ENCODE data around the gene CDH11. TPM values are rescaled to one million over a fixed set of nuclear protein-coding genes. Genes with fewer than 3 reads are reported as not detected.

Gene CDH11
- total RNA-seq, 1 donor from 2014 or later: 45.2 TPM

- DNase-seq (ENCODE audit: extremely low spot score in 2 of 2): no peak
Observed at GRCh38 chr16:65068151-65068740, 53.6 kb downstream of the CDH11 start.

GRCh38 chr16:65066651-65067050 is 55.2 kb downstream of the CDH11 start:
- peaks cover 22% of the 10 kb centered on the region for H3K4me1 ChIP-seq
- H3K36me3 ChIP-seq: no peaks in the 10 kb centered on the region
- no peak overlapping the region for H3K4me3 ChIP-seq
- no peaks in the 10 kb centered on the region for H3K27me3 ChIP-seq
- intact Hi-C loops (cut with DNase I): no loop called here
- DNase-seq (ENCODE audit: extremely low spot score in 2 of 2): no peak
- TF ChIP-seq POLR2AphosphoS5 (IDR thresholded peaks at IDR 0.05; ENCODE audit: insufficient read depth in 1 of 2, low read depth in 1 of 2): no peak
- TF ChIP-seq CTCF (IDR thresholded peaks at IDR 0.05): no peak
- TF ChIP-seq POLR2A (IDR thresholded peaks at IDR 0.05): no peak
- no peak overlapping the region for H3K27ac ChIP-seq
- no peaks in the 10 kb centered on the region for H3K9me3 ChIP-seq

More at GRCh38 chr16:65068151-65068740, 53.6 kb downstream of the CDH11 start:
- Histone ChIP-seq H3K36me3 (no peaks in the 10 kb centered on the region), H3K4me1 (peaks cover 31% of the 10 kb centered on the region), H3K9me3 (no peaks in the 10 kb centered on the region), H3K27ac (no peak overlapping the region), H3K4me3 (no peak overlapping the region), H3K27me3 (no peaks in the 10 kb centered on the region)
- TF ChIP-seq CTCF (IDR thresholded peaks at IDR 0.05): no peak
- intact Hi-C loops (cut with DNase I): no loop called here

DNA sequence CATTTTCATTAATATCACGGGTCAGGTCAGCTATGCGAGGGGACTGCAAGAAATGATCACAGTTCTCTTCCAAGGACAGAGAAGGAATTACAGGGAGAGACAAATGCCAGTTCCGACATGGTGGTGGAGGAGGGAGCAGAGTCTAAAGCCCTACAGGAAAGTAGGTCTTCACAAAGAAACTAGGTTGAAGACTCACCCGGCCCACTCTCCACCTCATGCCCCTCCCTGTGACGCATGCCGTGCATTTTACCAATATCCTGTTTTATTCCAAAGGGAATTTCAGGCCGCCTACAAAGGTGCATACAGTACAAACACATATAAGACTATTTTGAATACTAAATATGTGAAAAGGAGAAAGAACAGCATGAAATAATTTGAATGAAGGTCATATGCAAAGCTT is 56.8 kb downstream of the CDH11 start:
- no peak for DNase-seq (ENCODE audit: extremely low spot score in 2 of 2)
- H3K4me1 ChIP-seq: peaks cover 6% of the 10 kb centered on the region
- no peak overlapping the region for H3K4me3 ChIP-seq
- H3K9me3 ChIP-seq: no peaks in the 10 kb centered on the region
- no peaks in the 10 kb centered on the region for H3K36me3 ChIP-seq
- no peak overlapping the region for H3K27ac ChIP-seq
- intact Hi-C loops (cut with DNase I): no loop called here
- TF ChIP-seq CTCF (IDR thresholded peaks at IDR 0.05) (no peak), POLR2AphosphoS5 (IDR thresholded peaks at IDR 0.05; ENCODE audit: insufficient read depth in 1 of 2, low read depth in 1 of 2) (no peak), POLR2A (IDR thresholded peaks at IDR 0.05) (no peak)
- no peaks in the 10 kb centered on the region for H3K27me3 ChIP-seq

DNA sequence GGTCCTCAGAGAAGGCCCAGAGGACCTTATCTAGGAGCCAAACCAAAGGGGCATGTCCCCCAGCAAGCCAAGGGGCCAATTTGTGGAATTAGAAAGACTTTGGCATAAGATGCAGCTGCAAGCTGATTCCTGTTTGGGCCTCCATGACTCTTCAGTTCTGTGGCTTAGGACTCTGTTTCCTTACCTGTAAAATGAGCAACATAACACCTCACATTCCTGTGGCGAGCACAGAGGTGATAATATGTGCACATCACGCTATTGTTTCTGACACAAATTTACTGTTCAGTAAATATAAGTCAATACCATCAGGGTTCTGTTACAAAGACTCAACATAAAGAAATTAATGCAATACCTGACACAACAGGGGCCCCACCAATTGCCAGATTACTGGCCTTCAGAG is 57.7 kb downstream of the CDH11 start:
- DNase-seq (ENCODE audit: extremely low spot score in 2 of 2): no peak
- intact Hi-C loops (cut with DNase I): no loop called here
- Histone ChIP-seq H3K4me1 (no peaks in the 10 kb centered on the region), H3K9me3 (no peaks in the 10 kb centered on the region), H3K27me3 (no peaks in the 10 kb centered on the region), H3K36me3 (no peaks in the 10 kb centered on the region), H3K27ac (no peak overlapping the region), H3K4me3 (no peak overlapping the region)
- TF ChIP-seq POLR2AphosphoS5 (IDR thresholded peaks at IDR 0.05; ENCODE audit: insufficient read depth in 1 of 2, low read depth in 1 of 2) (no peak), POLR2A (IDR thresholded peaks at IDR 0.05) (no peak), CTCF (IDR thresholded peaks at IDR 0.05) (no peak)

GRCh38 chr16:65062736-65063583 is 58.9 kb downstream of the CDH11 start:
- Histone ChIP-seq H3K27me3 (no peaks in the 10 kb centered on the region), H3K4me1 (no peaks in the 10 kb centered on the region), H3K36me3 (no peaks in the 10 kb centered on the region), H3K9me3 (no peaks in the 10 kb centered on the region), H3K27ac (no peak overlapping the region), H3K4me3 (no peak overlapping the region)
- TF ChIP-seq POLR2AphosphoS5 (IDR thresholded peaks at IDR 0.05; ENCODE audit: insufficient read depth in 1 of 2, low read depth in 1 of 2) (no peak), POLR2A (IDR thresholded peaks at IDR 0.05) (no peak), CTCF (IDR thresholded peaks at IDR 0.05) (no peak)
- DNase-seq (ENCODE audit: extremely low spot score in 2 of 2): no peak
- intact Hi-C loops (cut with DNase I): no loop called here

Measured in vagina (tissue), 2 donors.